NCI-H82 (cell line): Measurements from ENCODE around the gene RNF182.
"Not testable (repeated sequence)": the region's sequence is repeated elsewhere in the genome, so short reads cannot be mapped to it uniquely, and the experiment has no call there.

ENCODE experiments used
- DNase-seq: peaks from one replicate; lab custom pipeline; 2025; lab: John Stamatoyannopoulos, UW

The RNF182 gene

GRCh38 chr6:13924949-13925881 lies at the start of gene RNF182:
Gene RNF182 (plus strand): TSS chr6:13924952. CDS start chr6:13977120, 52,168 bp downstream.
- DNase-seq = peak; percentile 53

GRCh38 chr6:13877051-13877450 lies 47.7 kb upstream of the RNF182 start:
- DNase-seq = no peak

- DNase-seq = not testable (repeated sequence)
Measured at GRCh38 chr6:13880061-13880663, 44.6 kb upstream of the RNF182 start.

- DNase-seq = no peak
Measured at GRCh38 chr6:13881621-13882165, 43.1 kb upstream of the RNF182 start.

- no peak for DNase-seq
Measured at GRCh38 chr6:13883966-13884365, 40.8 kb upstream of the RNF182 start.

GRCh38 chr6:13884397-13884796 lies 40.4 kb upstream of the RNF182 start:
- no peak for DNase-seq

- DNase-seq = no peak
Measured at GRCh38 chr6:13885601-13886000, 39.2 kb upstream of the RNF182 start.

- no peak for DNase-seq
Measured at GRCh38 chr6:13886949-13887348, 37.8 kb upstream of the RNF182 start.

- no peak for DNase-seq
Measured at GRCh38 chr6:13892017-13892645, 32.6 kb upstream of the RNF182 start.

GRCh38 chr6:13902922-13903321 lies 21.8 kb upstream of the RNF182 start:
- DNase-seq = no peak

GRCh38 chr6:13903364-13903763 lies 21.4 kb upstream of the RNF182 start:
- DNase-seq = no peak

GRCh38 chr6:13907001-13907350 lies 17.8 kb upstream of the RNF182 start:
- DNase-seq = peak; percentile 96

GRCh38 chr6:13907614-13908215 lies 17.0 kb upstream of the RNF182 start:
- no peak for DNase-seq

GRCh38 chr6:13908955-13909381 lies 15.8 kb upstream of the RNF182 start:
- peak; percentile 91 for DNase-seq

- DNase-seq = no peak
Measured at GRCh38 chr6:13910443-13910842, 14.3 kb upstream of the RNF182 start.

GRCh38 chr6:13911337-13911736 lies 13.4 kb upstream of the RNF182 start:
- DNase-seq = no peak

- no peak for DNase-seq
Measured at GRCh38 chr6:13913226-13914001, 11.3 kb upstream of the RNF182 start.

- no peak for DNase-seq
Measured at GRCh38 chr6:13914351-13914750, 10.4 kb upstream of the RNF182 start.

- no peak for DNase-seq
Measured at GRCh38 chr6:13915561-13916229, 9.1 kb upstream of the RNF182 start.

GRCh38 chr6:13916230-13916944 lies 8.4 kb upstream of the RNF182 start:
- DNase-seq = peak; percentile 94
